Fibroblast of the aortic adventitia (primary cell): ENCODE results near the gene CCDC141. TPM values are rescaled to one million over a fixed set of nuclear protein-coding genes. Genes with fewer than 3 reads are reported as not detected.

Experiments
- DNase-seq: peaks from one replicate; pipeline ENCODE4 v3.0.0-alpha.2; 2010; ENCODE audit warnings: low read depth
- H3K4me3 ChIP-seq: 2 replicates; pipeline ENCODE4 v1.5.1; 2011; ENCODE audit warnings: low read depth, mild to moderate bottlenecking, control low read depth, low read length, moderate library complexity
- total RNA-seq: library from RNA; depleted of rRNA; stranded (reverse); fragments of >200 nt; gene quantifications from 2 replicates; pipeline ENCODE4 v1.2.3, GENCODE V29; 2012; ENCODE audit warnings: low replicate concordance
- TF ChIP-seq, protein P1 (sequence below): IDR thresholded peaks from 2 replicates; pipeline ENCODE4 v1.5.1; 2011; ENCODE audit warnings: mild to moderate bottlenecking, low read length, control low read depth, inconsistent platforms; ENCODE audit not compliant: insufficient read depth

Gene CCDC141
- total RNA-seq, 1 donor: 2.7 TPM

DNA sequence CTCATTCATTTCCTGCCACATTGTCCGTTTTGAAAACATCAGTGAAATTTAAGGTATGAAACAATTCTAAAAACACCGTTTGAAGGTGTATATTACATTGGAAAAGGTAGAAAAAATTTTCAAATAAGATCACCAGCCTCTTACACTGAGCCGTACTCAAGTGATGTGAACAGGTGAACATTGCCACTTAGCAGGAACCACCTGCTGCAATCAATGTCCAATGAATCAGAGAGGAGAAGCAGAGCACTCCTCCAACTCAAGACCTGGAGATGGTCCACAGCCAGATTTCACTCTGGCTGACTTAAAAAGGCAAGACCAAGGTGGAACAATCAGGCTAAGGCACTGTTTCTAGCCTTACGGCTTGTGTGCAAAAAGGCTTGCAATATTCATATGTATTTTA, 132.4 kb downstream of the CCDC141 start:
- TF ChIP-seq, protein P1, sequence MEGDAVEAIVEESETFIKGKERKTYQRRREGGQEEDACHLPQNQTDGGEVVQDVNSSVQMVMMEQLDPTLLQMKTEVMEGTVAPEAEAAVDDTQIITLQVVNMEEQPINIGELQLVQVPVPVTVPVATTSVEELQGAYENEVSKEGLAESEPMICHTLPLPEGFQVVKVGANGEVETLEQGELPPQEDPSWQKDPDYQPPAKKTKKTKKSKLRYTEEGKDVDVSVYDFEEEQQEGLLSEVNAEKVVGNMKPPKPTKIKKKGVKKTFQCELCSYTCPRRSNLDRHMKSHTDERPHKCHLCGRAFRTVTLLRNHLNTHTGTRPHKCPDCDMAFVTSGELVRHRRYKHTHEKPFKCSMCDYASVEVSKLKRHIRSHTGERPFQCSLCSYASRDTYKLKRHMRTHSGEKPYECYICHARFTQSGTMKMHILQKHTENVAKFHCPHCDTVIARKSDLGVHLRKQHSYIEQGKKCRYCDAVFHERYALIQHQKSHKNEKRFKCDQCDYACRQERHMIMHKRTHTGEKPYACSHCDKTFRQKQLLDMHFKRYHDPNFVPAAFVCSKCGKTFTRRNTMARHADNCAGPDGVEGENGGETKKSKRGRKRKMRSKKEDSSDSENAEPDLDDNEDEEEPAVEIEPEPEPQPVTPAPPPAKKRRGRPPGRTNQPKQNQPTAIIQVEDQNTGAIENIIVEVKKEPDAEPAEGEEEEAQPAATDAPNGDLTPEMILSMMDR: no peak
- no peak overlapping the region for H3K4me3 ChIP-seq
- no peak for DNase-seq

- no peak overlapping the region for H3K4me3 ChIP-seq
- DNase-seq: no peak
- TF ChIP-seq, protein P1: no peak
Measured at GRCh38 chr2:178915423-178916173, 134.3 kb downstream of the CCDC141 start.

GRCh38 chr2:178914259-178914849, 135.6 kb downstream of the CCDC141 start:
- DNase-seq: peak; percentile 93
- TF ChIP-seq, protein P1: peak; percentile 86
- no peak overlapping the region for H3K4me3 ChIP-seq

GRCh38 chr2:178913049-178913441, 136.9 kb downstream of the CCDC141 start:
- TF ChIP-seq, protein P1: no peak
- DNase-seq: no peak
- no peak overlapping the region for H3K4me3 ChIP-seq

DNA sequence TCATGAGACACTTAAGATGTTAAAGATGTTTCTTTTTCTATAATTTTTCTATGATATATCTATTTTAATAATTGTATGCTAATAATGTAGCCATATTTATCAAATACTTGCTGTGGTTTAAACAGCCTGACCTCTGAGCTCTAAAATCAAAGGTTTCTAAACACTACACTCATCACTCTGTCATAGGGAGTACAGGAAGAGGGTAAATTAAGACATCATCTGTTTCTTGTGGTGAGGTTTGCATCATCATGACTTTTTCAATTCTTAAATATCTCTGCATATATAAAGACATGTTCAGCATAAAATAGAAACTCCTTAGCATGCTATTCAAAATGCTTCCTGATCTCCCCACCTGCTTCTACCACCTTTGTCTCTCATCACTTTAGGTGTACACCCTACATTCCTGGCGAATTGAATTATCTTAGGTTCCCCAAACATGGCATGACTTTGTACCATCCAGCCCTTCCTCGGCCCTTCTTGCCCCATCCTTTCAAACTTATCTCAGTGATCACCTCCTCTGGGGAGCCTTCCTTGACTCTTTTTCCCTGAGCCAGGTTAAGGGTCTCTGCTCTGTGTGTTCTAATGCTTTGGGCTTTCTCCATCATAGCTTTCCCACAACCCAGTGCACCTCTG, 137.4 kb downstream of the CCDC141 start:
- no peak overlapping the region for H3K4me3 ChIP-seq
- TF ChIP-seq, protein P1: no peak
- peak; percentile 48 for DNase-seq

DNA sequence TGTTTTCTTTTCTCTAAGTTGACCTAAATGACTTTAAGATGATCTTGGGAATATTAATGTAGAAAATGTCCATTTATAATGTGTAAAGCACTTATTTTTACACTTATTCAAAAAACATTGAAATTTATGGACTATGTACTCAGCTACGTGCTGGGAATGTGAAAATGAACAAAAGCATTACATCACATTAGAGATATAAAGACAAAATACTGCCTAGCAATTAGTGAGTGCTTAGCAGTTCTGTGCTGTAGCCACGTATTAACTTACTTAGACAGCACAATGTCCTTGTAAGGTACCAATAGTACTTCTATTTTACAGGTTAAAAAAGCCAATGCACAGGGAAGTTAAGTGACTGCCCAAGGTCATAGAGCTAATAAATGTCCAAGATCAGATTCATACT, 138.9 kb downstream of the CCDC141 start:
- TF ChIP-seq, protein P1: no peak
- no peak overlapping the region for H3K4me3 ChIP-seq
- DNase-seq: no peak
